Hepatocyte (in vitro differentiated cells): ENCODE measurements around the gene TNS3. TPM values are rescaled to one million over a fixed set of nuclear protein-coding genes. Genes with fewer than 3 reads are reported as not detected.
A peak's percentile ranks its signal among the peaks of the same experiment; 100 is the strongest.

Experiments used
- DNase-seq: peaks from one replicate; pipeline ENCODE4 v3.0.0-alpha.2; 2016; ENCODE audit warnings: low spot score
- H2AFZ ChIP-seq: fragments of 200-600 bp; sonication (generic); 2 replicates; pipeline ENCODE4 v1.6.0; 2016; ENCODE audit warnings: antibody characterized with exemption, mild to moderate bottlenecking
- H3K27ac ChIP-seq: fragments of 200-600 bp; sonication (generic); 2 replicates; pipeline ENCODE4 v1.5.1; 2016; ENCODE audit warnings: mild to moderate bottlenecking
- H3K27me3 ChIP-seq: fragments of 200-600 bp; sonication (generic); 2 replicates; pipeline ENCODE4 v1.6.1; 2016
- H3K36me3 ChIP-seq: fragments of 200-600 bp; sonication (generic); replicated peaks from 2 replicates; pipeline ENCODE4 v1.5.1; 2016; ENCODE audit warnings: low read depth; ENCODE audit not compliant: insufficient read depth
- H3K4me1 ChIP-seq: fragments of 200-600 bp; sonication (generic); 2 replicates; pipeline ENCODE4 v1.5.1; 2016; ENCODE audit warnings: mild to moderate bottlenecking, moderate library complexity; ENCODE audit not compliant: insufficient read depth
- H3K4me2 ChIP-seq: fragments of 200-600 bp; sonication (generic); 2 replicates; pipeline ENCODE4 v1.6.0; 2016
- H3K4me3 ChIP-seq: fragments of 200-600 bp; sonication (generic); 2 replicates; pipeline ENCODE4 v1.5.1; 2016; ENCODE audit warnings: mild to moderate bottlenecking
- H3K79me2 ChIP-seq: fragments of 200-600 bp; sonication (generic); 2 replicates; pipeline ENCODE4 v1.6.0; 2017; ENCODE audit warnings: mild to moderate bottlenecking
- H3K9me2 ChIP-seq: fragments of 200-600 bp; sonication (generic); replicated peaks from 2 replicates; pipeline ENCODE4 v1.6.0; 2017; ENCODE audit warnings: mild to moderate bottlenecking; ENCODE audit not compliant: insufficient read depth
- H3K9me3 ChIP-seq: fragments of 200-600 bp; sonication (generic); 2 replicates; pipeline ENCODE4 v1.5.1; 2016; ENCODE audit warnings: low read depth, mild to moderate bottlenecking
- H4K20me1 ChIP-seq: fragments of 200-600 bp; sonication (generic); 2 replicates; pipeline ENCODE4 v1.6.0; 2016; ENCODE audit warnings: mild to moderate bottlenecking; ENCODE audit not compliant: insufficient read depth, poor library complexity, severe bottlenecking
- CTCF ChIP-seq: fragments of 200-600 bp; sonication (generic); IDR thresholded peaks from 2 replicates; pipeline ENCODE4 v1.5.1; 2016; ENCODE audit warnings: antibody characterized with exemption, mild to moderate bottlenecking; ENCODE audit not compliant: poor library complexity
- EZH2 ChIP-seq: fragments of 200-600 bp; sonication (generic); IDR thresholded peaks from 2 replicates; pipeline ENCODE4 v1.6.1; 2016; ENCODE audit warnings: antibody characterized with exemption, mild to moderate bottlenecking, borderline replicate concordance
- EZH2phosphoT487 ChIP-seq: fragments of 200-600 bp; sonication (generic); IDR thresholded peaks from one replicate; pipeline ENCODE4 v1.6.1; 2018; ENCODE audit warnings: antibody characterized with exemption, mild to moderate bottlenecking, low read depth, moderate library complexity; ENCODE audit not compliant: unreplicated experiment, severe bottlenecking
- WGBS: methylation state at CpG from one replicate; pipeline ENCODE4 v1.1.6; 2016; ENCODE audit warnings: low lambda C conversion rate; ENCODE audit errors: missing lambda C conversion rate; 5-methylcytosine and 5-hydroxymethylcytosine counted together
- polyA plus RNA-seq: library from polyadenylated mRNA; unstranded; fragments of >200 nt; fragmentation: Nextera tagmentation; extraction: Ambion mirVana; gene quantifications from 2 replicates; pipeline ENCODE4 v1.2.1, GENCODE V29; 2016
- total RNA-seq: library from RNA; depleted of rRNA; stranded (reverse); fragments of >200 nt; gene quantifications from 2 replicates; pipeline ENCODE4 v1.2.3, GENCODE V29; 2014

The TNS3 gene
- total and polyA plus RNA-seq, 2 experiments from 2014 or later, result 30.0 to 73.3 TPM

DNA sequence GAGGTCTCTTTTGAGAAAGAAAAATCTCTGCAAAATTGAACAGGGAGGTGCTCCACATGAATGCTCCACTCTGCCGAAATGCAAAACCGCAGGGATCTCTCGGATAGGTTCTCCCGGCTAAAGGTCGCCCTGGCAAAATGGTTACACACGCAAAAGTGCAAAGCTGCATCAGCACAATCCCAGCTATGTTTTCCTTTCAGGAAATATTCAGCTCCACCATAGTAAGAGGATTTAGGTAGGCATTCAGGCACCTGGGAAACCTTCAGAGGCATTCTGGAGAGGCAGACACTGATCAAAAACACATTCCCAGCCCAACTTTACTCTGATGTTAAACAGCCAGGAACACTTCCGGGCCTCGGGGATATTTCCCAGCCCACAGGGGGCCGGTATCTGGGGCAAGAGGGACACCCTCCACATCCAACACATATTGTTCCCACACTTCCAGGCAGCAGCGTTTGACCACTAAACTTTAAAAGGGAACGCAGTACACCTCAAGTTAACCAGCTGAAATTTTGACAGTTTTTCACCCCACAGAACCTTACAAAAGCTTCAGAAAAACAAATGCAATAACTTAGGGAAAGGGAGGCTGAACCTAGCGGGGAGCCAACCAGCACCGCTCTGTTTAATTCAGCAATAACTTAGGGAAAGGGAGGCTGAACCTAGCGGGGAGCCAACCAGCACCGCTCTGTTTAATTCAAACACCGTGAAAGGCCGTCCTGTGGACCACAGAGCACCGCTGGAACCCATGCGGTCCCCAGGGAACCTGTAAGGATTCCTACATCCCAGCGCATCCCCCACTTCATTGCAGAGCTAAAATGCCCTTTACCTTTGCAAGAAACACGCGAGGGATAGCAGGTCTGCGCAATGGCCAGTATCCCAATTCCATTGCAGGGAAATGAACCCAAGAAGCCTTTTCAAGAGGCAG, 45.9 kb downstream of the TNS3 start:
- no peak for TF ChIP-seq CTCF
- no peak for TF ChIP-seq EZH2phosphoT487
- no peak for TF ChIP-seq EZH2
- no peaks in the 10 kb centered on the region for H3K36me3 ChIP-seq
- no peaks in the 10 kb centered on the region for H3K9me3 ChIP-seq
- peak overlapping the region; percentile 41 for H3K4me3 ChIP-seq
- H3K4me1 ChIP-seq, result peaks cover 68% of the 10 kb centered on the region
- H3K27ac ChIP-seq, result peak overlapping the region; percentile 80
- no peak for DNase-seq
- H3K27me3 ChIP-seq, result no peaks in the 10 kb centered on the region
- no peaks in the 10 kb centered on the region for H4K20me1 ChIP-seq
- H3K79me2 ChIP-seq, result peaks cover 94% of the 10 kb centered on the region
- no peak overlapping the region for H2AFZ ChIP-seq
- no peaks in the 10 kb centered on the region for H3K9me2 ChIP-seq
- peak overlapping the region; percentile 91 for H3K4me2 ChIP-seq
- WGBS, result 21% methylated on average over 23 of the region's 23 CpGs

GRCh38 chr7:47535035-47535703, 46.7 kb downstream of the TNS3 start:
- no peaks in the 10 kb centered on the region for H3K9me3 ChIP-seq
- H3K27ac ChIP-seq, result peak overlapping the region; percentile 80
- peak; percentile 38 for DNase-seq
- 45% methylated on average over 5 of the region's 5 CpGs for WGBS
- H3K36me3 ChIP-seq, result no peaks in the 10 kb centered on the region
- peaks cover 96% of the 10 kb centered on the region for H3K79me2 ChIP-seq
- H3K4me1 ChIP-seq, result peaks cover 60% of the 10 kb centered on the region
- no peaks in the 10 kb centered on the region for H3K27me3 ChIP-seq
- peak overlapping the region; percentile 91 for H3K4me2 ChIP-seq
- no peaks in the 10 kb centered on the region for H4K20me1 ChIP-seq
- H3K9me2 ChIP-seq, result no peaks in the 10 kb centered on the region
- H3K4me3 ChIP-seq, result peak overlapping the region; percentile 41
- no peak overlapping the region for H2AFZ ChIP-seq
- TF ChIP-seq EZH2phosphoT487 (no peak), CTCF (no peak), EZH2 (no peak)

DNA sequence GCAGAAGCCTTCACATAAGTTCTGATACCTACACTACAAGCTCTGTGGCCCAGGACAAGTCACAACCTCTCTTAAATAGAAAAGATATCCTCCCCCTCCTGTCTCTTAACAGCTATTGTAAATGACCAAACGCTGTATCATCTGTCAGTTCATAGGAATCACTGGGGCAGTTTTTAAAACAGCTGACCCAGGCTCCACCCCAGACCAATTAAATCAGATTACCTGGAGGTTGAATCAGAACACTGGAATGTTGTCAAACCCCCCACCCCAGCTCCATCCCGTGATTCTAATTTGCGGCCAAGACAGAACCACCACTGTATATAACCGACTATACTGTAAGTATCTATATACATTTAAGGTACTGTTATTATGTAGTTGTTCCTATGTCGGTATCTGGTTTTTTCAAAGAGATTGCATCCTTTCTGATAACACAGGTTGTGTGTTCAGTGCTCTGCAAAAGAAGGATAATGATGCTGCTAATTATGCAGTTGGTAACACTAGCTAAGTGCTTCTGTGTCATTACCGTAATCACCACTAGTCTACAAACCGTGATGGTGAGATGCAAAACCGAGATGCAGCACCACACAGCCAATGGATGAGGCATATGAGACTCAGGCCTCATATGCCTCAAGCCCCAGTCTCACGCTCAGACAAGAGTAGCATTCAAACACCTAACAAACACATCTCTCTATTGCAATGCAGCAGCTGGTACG, 47.4 kb downstream of the TNS3 start:
- peak; percentile 67 for DNase-seq
- Histone ChIP-seq H3K9me2 (no peaks in the 10 kb centered on the region), H3K36me3 (no peaks in the 10 kb centered on the region), H4K20me1 (peaks cover 6% of the 10 kb centered on the region), H2AFZ (no peak overlapping the region), H3K4me1 (peaks cover 53% of the 10 kb centered on the region), H3K4me3 (no peak overlapping the region), H3K27me3 (no peaks in the 10 kb centered on the region), H3K9me3 (no peaks in the 10 kb centered on the region), H3K27ac (peak overlapping the region; percentile 80), H3K79me2 (peaks cover 96% of the 10 kb centered on the region), H3K4me2 (peak overlapping the region; percentile 91)
- TF ChIP-seq EZH2 (no peak), EZH2phosphoT487 (no peak), CTCF (no peak)
- 39% methylated on average over 10 of the region's 10 CpGs for WGBS
